ENCODE data around the gene KIF3C. TPM values are rescaled to one million over a fixed set of nuclear protein-coding genes. Genes with fewer than 3 reads are reported as not detected.

KIF3C gene
- total RNA-seq, 1 donor from 2014 or later, result 3.7 TPM

DNA sequence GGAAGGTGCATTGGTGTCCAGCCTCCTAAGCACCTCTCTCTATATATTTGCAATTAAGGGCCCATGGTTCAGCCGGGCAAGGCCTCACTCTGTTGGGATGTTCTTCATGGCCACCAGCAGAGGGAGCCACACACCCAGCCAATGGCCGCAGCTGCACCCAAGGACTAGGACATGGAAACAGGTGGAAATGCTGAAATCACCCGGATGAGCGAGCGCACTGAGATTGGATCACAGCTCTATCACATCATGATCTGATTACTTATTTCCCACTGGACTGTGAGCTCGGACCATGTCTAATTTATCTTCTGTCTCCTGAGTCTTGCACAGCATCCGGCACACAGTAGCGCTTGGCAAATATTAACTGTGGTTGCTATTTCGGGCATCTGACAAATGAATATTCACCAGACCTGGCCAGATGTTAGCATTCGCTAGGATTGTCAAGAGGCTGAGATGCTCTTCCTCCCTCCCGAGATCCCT, 31.2 kb downstream of the KIF3C start:
- peaks cover 0 to under 1% (median 0%) of the 10 kb centered on the region in 3 donors for H3K36me3 ChIP-seq (ENCODE audit: control insufficient read depth in 3 of 3, insufficient read depth in 3 of 3, low read length in 3 of 3)

DNA sequence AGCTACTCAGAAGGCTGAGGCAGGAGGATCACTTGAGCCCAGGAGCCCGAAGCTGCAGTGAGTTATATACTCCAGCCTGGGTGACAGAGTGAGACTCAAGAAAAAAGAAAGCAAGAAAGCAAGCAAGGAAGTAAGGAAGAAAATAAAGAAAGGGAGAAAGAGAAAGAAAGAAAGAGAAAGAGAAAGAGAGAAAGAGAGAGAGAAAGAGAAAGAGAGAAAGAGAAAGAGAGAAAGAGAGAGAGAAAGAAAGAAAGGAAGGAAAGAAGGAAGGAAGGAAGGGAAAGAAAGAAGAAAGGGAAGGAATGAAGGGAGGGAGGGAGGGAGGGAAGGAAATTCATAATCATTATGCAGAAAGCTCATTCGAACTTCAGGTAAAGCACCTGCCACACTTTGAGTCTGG, 33.9 kb downstream of the KIF3C start:
- H3K27ac ChIP-seq (ENCODE audit: low read depth, low read length), result no peak overlapping the region
- H3K36me3 ChIP-seq (ENCODE audit: control insufficient read depth in 3 of 3, insufficient read depth in 3 of 3, low read length in 3 of 3), result no peaks in the 10 kb centered on the region
- H3K9ac ChIP-seq (ENCODE audit: low read depth in 1 of 3, low read length in 3 of 3), result no peak overlapping the region
- peaks cover 0 to 5% (median 0%) of the 10 kb centered on the region in 3 donors for H3K4me1 ChIP-seq (ENCODE audit: control insufficient read depth in 3 of 3, insufficient read depth in 3 of 3, low read length in 3 of 3)
- H3K4me3 ChIP-seq (ENCODE audit: low read length in 3 of 3), result no peak overlapping the region
- H3K27me3 ChIP-seq (ENCODE audit: control insufficient read depth in 3 of 3, insufficient read depth in 3 of 3, low read length in 3 of 3), result no peaks in the 10 kb centered on the region
- no peaks in the 10 kb centered on the region for H3K9me3 ChIP-seq (ENCODE audit: control insufficient read depth in 3 of 3, low read length in 3 of 3)

More for the DNA sequence above, 31.2 kb downstream of the KIF3C start:
- Histone ChIP-seq H3K4me1 (ENCODE audit: control insufficient read depth in 3 of 3, insufficient read depth in 3 of 3, low read length in 3 of 3) (peaks cover 0 to 5% (median 0%) of the 10 kb centered on the region in 3 donors), H3K27me3 (ENCODE audit: control insufficient read depth in 3 of 3, insufficient read depth in 3 of 3, low read length in 3 of 3) (no peaks in the 10 kb centered on the region), H3K4me3 (ENCODE audit: low read length in 3 of 3) (peak overlapping the region in 2 of 3 donors; percentile 1 to 38), H3K9ac (ENCODE audit: low read depth in 1 of 3, low read length in 3 of 3) (peak overlapping the region in 1 of 3 donors; percentile 51), H3K9me3 (ENCODE audit: control insufficient read depth in 3 of 3, low read length in 3 of 3) (no peaks in the 10 kb centered on the region), H3K27ac (ENCODE audit: low read depth, low read length) (no peak overlapping the region)

DNA sequence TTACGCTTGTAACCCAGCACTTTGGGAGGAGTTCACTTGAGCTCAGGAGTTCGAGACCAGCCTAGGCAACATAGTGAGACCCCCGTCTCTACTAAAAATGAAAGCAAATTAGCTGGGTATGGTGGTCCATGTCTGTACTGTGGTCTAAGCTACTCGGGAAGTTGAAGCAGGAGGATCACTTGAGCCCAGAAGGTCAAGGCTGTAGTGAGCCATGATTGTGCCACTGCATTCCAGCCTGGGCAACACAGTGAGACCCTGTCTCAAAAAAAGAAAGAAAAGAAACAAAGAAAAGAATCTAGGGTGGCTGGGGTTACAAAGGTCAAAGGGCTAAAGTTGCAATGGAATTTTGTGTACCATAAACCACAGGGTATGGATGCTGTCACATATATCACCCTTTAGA, 41.3 kb downstream of the KIF3C start:
- H3K4me3 ChIP-seq (ENCODE audit: low read length in 3 of 3), result no peak overlapping the region
- H3K9ac ChIP-seq (ENCODE audit: low read depth in 1 of 3, low read length in 3 of 3), result no peak overlapping the region
- no peaks in the 10 kb centered on the region for H3K36me3 ChIP-seq (ENCODE audit: control insufficient read depth in 3 of 3, insufficient read depth in 3 of 3, low read length in 3 of 3)
- peaks cover 12 to 24% (median 24%) of the 10 kb centered on the region in 3 donors for H3K4me1 ChIP-seq (ENCODE audit: control insufficient read depth in 3 of 3, insufficient read depth in 3 of 3, low read length in 3 of 3)
- H3K27ac ChIP-seq (ENCODE audit: low read depth, low read length), result no peak overlapping the region
- H3K9me3 ChIP-seq (ENCODE audit: control insufficient read depth in 3 of 3, low read length in 3 of 3), result no peaks in the 10 kb centered on the region
- no peaks in the 10 kb centered on the region for H3K27me3 ChIP-seq (ENCODE audit: control insufficient read depth in 3 of 3, insufficient read depth in 3 of 3, low read length in 3 of 3)

DNA sequence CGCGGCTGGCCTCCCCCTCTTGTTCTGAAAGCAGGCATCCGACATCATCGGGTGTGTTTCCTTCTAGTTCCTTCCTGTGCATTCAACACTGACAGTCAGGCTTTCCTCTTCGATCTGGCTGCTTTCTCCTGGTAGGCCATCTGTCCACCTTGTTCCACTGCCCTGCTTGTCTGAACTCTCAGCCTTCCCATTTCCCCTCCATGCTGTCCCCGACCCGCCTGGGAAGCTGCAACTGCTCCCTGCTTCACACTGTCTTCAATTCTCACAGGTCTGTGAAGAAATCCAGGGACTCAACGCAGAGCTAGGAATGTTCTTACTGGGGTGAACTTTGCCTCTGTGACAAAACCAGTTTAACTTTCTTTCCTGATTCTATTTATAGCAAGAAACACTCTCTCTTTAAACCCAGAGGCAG, 43.0 kb downstream of the KIF3C start:
- no peaks in the 10 kb centered on the region for H3K36me3 ChIP-seq (ENCODE audit: control insufficient read depth in 3 of 3, insufficient read depth in 3 of 3, low read length in 3 of 3)
- peak overlapping the region; percentile 72 for H3K27ac ChIP-seq (ENCODE audit: low read depth, low read length)
- no peaks in the 10 kb centered on the region for H3K27me3 ChIP-seq (ENCODE audit: control insufficient read depth in 3 of 3, insufficient read depth in 3 of 3, low read length in 3 of 3)
- peaks cover 12 to 24% (median 24%) of the 10 kb centered on the region in 3 donors for H3K4me1 ChIP-seq (ENCODE audit: control insufficient read depth in 3 of 3, insufficient read depth in 3 of 3, low read length in 3 of 3)
- H3K4me3 ChIP-seq (ENCODE audit: low read length in 3 of 3), result no peak overlapping the region
- no peaks in the 10 kb centered on the region for H3K9me3 ChIP-seq (ENCODE audit: control insufficient read depth in 3 of 3, low read length in 3 of 3)
- H3K9ac ChIP-seq (ENCODE audit: low read depth in 1 of 3, low read length in 3 of 3), result peak overlapping the region in 2 of 3 donors; percentile 33 to 41

DNA sequence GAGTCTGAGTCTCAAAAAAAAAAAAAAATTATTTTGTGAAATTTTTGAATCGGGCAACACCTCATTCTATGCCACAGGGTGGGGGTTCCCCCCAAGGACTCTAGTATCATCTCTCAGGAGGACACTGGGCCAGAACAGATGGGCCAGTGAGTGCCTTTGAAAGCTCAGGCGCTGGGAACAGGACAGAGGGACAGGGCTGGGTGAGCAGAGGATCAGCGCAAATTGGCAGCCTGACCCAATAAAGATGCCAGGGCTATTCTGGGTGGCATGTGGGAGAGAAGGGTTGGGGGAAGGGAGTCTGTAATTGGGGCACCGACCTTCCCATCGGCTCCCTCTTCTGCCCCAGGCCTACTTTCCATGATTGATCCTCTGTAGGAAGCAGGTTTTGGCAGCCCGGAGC, 44.0 kb downstream of the KIF3C start:
- Histone ChIP-seq H3K9me3 (ENCODE audit: control insufficient read depth in 3 of 3, low read length in 3 of 3) (no peaks in the 10 kb centered on the region), H3K4me1 (ENCODE audit: control insufficient read depth in 3 of 3, insufficient read depth in 3 of 3, low read length in 3 of 3) (peaks cover 12 to 24% (median 24%) of the 10 kb centered on the region in 3 donors), H3K36me3 (ENCODE audit: control insufficient read depth in 3 of 3, insufficient read depth in 3 of 3, low read length in 3 of 3) (no peaks in the 10 kb centered on the region), H3K27me3 (ENCODE audit: control insufficient read depth in 3 of 3, insufficient read depth in 3 of 3, low read length in 3 of 3) (no peaks in the 10 kb centered on the region), H3K9ac (ENCODE audit: low read depth in 1 of 3, low read length in 3 of 3) (peak overlapping the region; percentile 38 to 60 (median 54)), H3K4me3 (ENCODE audit: low read length in 3 of 3) (peak overlapping the region in 1 of 3 donors; percentile 49), H3K27ac (ENCODE audit: low read depth, low read length) (peak overlapping the region; percentile 72)

DNA sequence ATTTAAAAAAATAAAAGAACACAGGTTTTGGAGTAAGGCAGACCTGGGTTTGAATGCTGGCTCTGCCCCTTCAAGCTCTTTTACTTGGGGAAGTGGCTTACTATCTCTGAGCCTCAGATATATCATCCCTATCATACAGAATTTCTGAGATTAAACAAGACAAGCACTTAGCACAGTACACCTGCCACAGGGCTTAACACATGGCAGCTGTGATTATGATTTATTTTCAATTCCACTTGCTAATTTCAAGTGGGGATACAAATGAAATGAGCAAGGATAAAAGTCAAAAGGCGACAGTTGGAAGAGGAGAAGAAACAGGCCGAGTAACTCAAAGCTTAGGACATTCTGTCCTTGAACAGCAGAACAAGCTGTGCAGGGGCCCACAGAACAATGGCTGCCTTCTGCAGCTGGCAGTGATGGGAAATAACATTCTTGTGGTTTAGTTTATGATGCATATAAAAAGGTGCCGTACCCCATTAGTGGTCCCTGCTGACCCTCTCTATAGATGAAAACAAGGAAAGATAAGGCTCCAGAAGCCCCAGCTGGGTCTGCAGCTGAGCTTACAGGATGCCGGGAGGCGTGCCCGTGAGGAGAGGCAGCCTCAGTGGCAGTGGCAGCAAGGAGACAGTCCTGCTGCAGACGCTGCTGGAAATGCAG, 45.3 kb downstream of the KIF3C start:
- Histone ChIP-seq H3K36me3 (ENCODE audit: control insufficient read depth in 3 of 3, insufficient read depth in 3 of 3, low read length in 3 of 3) (no peaks in the 10 kb centered on the region), H3K9me3 (ENCODE audit: control insufficient read depth in 3 of 3, low read length in 3 of 3) (no peaks in the 10 kb centered on the region), H3K27me3 (ENCODE audit: control insufficient read depth in 3 of 3, insufficient read depth in 3 of 3, low read length in 3 of 3) (no peaks in the 10 kb centered on the region), H3K27ac (ENCODE audit: low read depth, low read length) (no peak overlapping the region), H3K9ac (ENCODE audit: low read depth in 1 of 3, low read length in 3 of 3) (peak overlapping the region in 2 of 3 donors; percentile 12 to 40), H3K4me1 (ENCODE audit: control insufficient read depth in 3 of 3, insufficient read depth in 3 of 3, low read length in 3 of 3) (peaks cover 12 to 24% (median 24%) of the 10 kb centered on the region in 3 donors), H3K4me3 (ENCODE audit: low read length in 3 of 3) (no peak overlapping the region)

DNA sequence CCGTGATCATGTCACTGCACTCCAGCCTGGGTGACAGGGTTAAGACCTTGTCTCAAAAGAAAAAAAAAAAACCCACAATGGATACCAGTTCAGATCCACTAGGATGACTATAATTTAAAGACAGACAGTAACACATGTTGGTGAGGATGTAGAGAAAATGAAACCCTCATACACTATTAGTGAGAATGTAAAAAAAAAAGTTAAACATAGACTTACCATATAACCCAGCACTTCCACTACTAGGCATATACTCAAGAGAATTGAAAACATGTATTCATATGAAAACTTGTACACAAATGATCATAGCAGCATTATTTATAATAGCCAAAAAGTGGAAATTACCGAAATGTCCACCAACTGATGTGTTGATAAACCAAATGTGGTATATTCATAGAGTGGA, 48.7 kb downstream of the KIF3C start:
- no peak overlapping the region for H3K9ac ChIP-seq (ENCODE audit: low read depth in 1 of 3, low read length in 3 of 3)
- no peak overlapping the region for H3K27ac ChIP-seq (ENCODE audit: low read depth, low read length)
- peaks cover 0 to 7% (median 4%) of the 10 kb centered on the region in 3 donors for H3K36me3 ChIP-seq (ENCODE audit: control insufficient read depth in 3 of 3, insufficient read depth in 3 of 3, low read length in 3 of 3)
- no peak overlapping the region for H3K4me3 ChIP-seq (ENCODE audit: low read length in 3 of 3)
- H3K27me3 ChIP-seq (ENCODE audit: control insufficient read depth in 3 of 3, insufficient read depth in 3 of 3, low read length in 3 of 3), result no peaks in the 10 kb centered on the region
- H3K4me1 ChIP-seq (ENCODE audit: control insufficient read depth in 3 of 3, insufficient read depth in 3 of 3, low read length in 3 of 3), result peaks cover 3 to 15% (median 15%) of the 10 kb centered on the region in 3 donors
- no peaks in the 10 kb centered on the region for H3K9me3 ChIP-seq (ENCODE audit: control insufficient read depth in 3 of 3, low read length in 3 of 3)

DNA sequence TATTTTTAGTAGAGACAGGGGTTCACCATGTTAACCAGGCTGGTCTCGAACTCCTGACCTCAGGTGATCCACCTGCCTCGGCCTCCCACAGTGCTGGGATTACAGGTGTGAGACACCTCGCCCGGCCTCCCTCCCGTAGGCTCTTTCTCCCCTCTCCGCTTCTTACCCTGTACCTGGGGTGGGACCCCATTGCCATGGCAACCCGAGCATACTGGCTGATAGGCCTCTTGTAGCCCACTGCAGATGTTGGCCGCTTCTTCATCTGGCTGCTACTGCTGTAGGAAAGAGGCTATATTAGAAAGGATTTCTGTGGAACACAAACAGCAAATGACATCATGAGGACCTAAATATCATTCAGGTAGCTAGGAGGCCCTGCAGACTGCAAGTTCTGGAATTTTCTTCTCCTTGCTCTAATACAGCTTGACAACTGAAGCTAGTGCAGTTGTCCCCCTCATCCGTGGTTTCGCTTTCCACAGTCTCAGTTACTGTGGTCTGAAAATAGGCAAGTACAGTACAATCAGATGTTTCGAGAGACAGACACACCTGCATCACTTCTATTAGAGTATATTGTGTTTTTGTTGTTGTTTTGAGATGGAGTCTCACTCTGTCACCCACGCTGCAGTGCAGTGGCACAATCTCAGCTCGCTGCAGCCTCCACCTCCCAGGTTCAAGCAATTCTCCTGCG, 52.4 kb downstream of the KIF3C start:
- Histone ChIP-seq H3K9ac (ENCODE audit: low read depth in 1 of 3, low read length in 3 of 3) (no peak overlapping the region), H3K4me1 (ENCODE audit: control insufficient read depth in 3 of 3, insufficient read depth in 3 of 3, low read length in 3 of 3) (no peaks in the 10 kb centered on the region), H3K4me3 (ENCODE audit: low read length in 3 of 3) (no peak overlapping the region), H3K27ac (ENCODE audit: low read depth, low read length) (no peak overlapping the region), H3K9me3 (ENCODE audit: control insufficient read depth in 3 of 3, low read length in 3 of 3) (no peaks in the 10 kb centered on the region), H3K27me3 (ENCODE audit: control insufficient read depth in 3 of 3, insufficient read depth in 3 of 3, low read length in 3 of 3) (no peaks in the 10 kb centered on the region), H3K36me3 (ENCODE audit: control insufficient read depth in 3 of 3, insufficient read depth in 3 of 3, low read length in 3 of 3) (peaks cover 5 to 20% (median 15%) of the 10 kb centered on the region in 3 donors)

DNA sequence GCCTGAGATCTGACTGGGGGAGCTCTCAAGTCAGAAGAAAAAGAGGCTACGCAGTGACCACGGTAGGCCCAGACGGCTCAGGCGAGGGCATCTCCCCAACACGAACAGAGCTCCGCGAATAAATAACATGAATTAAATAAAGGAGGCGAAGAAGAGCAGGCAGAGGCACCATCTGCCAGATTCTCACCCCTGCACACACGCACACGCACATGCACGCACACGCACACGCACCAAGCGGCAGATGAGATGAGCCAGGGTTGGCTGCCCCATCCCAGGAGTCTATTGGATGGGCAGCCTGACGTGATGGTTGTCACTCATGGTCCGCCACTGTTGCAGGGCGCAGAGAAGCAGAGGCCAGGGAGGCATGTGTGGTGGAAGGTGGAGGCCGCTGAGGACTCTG, 53.6 kb downstream of the KIF3C start:
- no peaks in the 10 kb centered on the region for H3K4me1 ChIP-seq (ENCODE audit: control insufficient read depth in 3 of 3, insufficient read depth in 3 of 3, low read length in 3 of 3)
- peaks cover 5 to 20% (median 15%) of the 10 kb centered on the region in 3 donors for H3K36me3 ChIP-seq (ENCODE audit: control insufficient read depth in 3 of 3, insufficient read depth in 3 of 3, low read length in 3 of 3)
- H3K9me3 ChIP-seq (ENCODE audit: control insufficient read depth in 3 of 3, low read length in 3 of 3), result no peaks in the 10 kb centered on the region
- no peak overlapping the region for H3K9ac ChIP-seq (ENCODE audit: low read depth in 1 of 3, low read length in 3 of 3)
- no peaks in the 10 kb centered on the region for H3K27me3 ChIP-seq (ENCODE audit: control insufficient read depth in 3 of 3, insufficient read depth in 3 of 3, low read length in 3 of 3)
- H3K27ac ChIP-seq (ENCODE audit: low read depth, low read length), result no peak overlapping the region
- H3K4me3 ChIP-seq (ENCODE audit: low read length in 3 of 3), result no peak overlapping the region
